K562 (cell line): Measurements from ENCODE around the gene GFM1. TPM values are rescaled to one million over a fixed set of nuclear protein-coding genes. Genes with fewer than 3 reads are reported as not detected.

Experiments used
- C11orf30 ChIP-seq: fragments of 450-650 bp; IDR thresholded peaks from 2 replicates; pipeline ENCODE4 v1.6.1; 2016; ENCODE audit warnings: low read depth, mild to moderate bottlenecking
- EP400 ChIP-seq: fragments of 450-650 bp; IDR thresholded peaks from 2 replicates; pipeline ENCODE4 v1.6.1; 2017; ENCODE audit warnings: antibody characterized with exemption, mild to moderate bottlenecking, moderate library complexity
- LARP7 ChIP-seq: fragments of 450-650 bp; IDR thresholded peaks from 2 replicates; pipeline ENCODE4 v1.6.1; 2016
- LCOR ChIP-seq: sonication (generic); formaldehyde crosslinking; IDR thresholded peaks from 2 replicates; pipeline ENCODE4 v1.8.0; 2022; ENCODE audit warnings: mild to moderate bottlenecking, missing genetic modification reagents
- MTA2 ChIP-seq: fragments of 450-650 bp; IDR thresholded peaks from 2 replicates; pipeline ENCODE4 v1.6.1; 2016; ENCODE audit warnings: low read depth
- NFXL1 ChIP-seq: fragments of 450-650 bp; formaldehyde crosslinking; IDR thresholded peaks from 2 replicates; pipeline ENCODE4 v1.4.0; 2021; ENCODE audit warnings: mild to moderate bottlenecking
- NR2C1 ChIP-seq, 2 experiments: fragments of 450-650 bp; IDR thresholded peaks; 2 replicates each; pipeline ENCODE4 v1.6.1; 2017; ENCODE audit warnings: mild to moderate bottlenecking in 2 of 2, antibody characterized with exemption in 1 of 2, inconsistent platforms in 1 of 2, missing compliant biosample characterization in 1 of 2, missing genetic modification characterization in 1 of 2
- POLR2AphosphoS5 ChIP-seq: IDR thresholded peaks from 2 replicates; pipeline ENCODE4 v1.6.1; 2011; ENCODE audit warnings: mild to moderate bottlenecking, low read depth, low read length, moderate library complexity; ENCODE audit not compliant: control insufficient read depth, insufficient read depth
- SIX5 ChIP-seq, 2 experiments: IDR thresholded peaks; 2 replicates each; pipeline ENCODE4 v1.6.1; 2011; ENCODE audit warnings: low read length in 2 of 2, borderline replicate concordance in 1 of 2, low read depth in 1 of 2, mild to moderate bottlenecking in 1 of 2, moderate library complexity in 1 of 2; ENCODE audit not compliant: insufficient read depth in 1 of 2
- SREBF1 ChIP-seq: fragments of 150-350 bp; IDR thresholded peaks from 2 replicates; pipeline ENCODE4 v1.6.1; 2014; ENCODE audit warnings: antibody characterized with exemption, low read depth, low read length, borderline replicate concordance
- TFAP4 ChIP-seq: sonication (generic); formaldehyde crosslinking; IDR thresholded peaks from 2 replicates; pipeline ENCODE4 v1.8.0; 2022; ENCODE audit warnings: missing genetic modification reagents, mild to moderate bottlenecking, moderate library complexity, borderline replicate concordance
- TOE1 ChIP-seq, 2 experiments: fragments of 450-650 bp in 1 of 2; sonication (generic) in 1 of 2; formaldehyde crosslinking in 1 of 2; IDR thresholded peaks; 2 replicates each; pipeline versions ENCODE4 v1.7.1 to v1.8.0; 2016 to 2022; ENCODE audit warnings: borderline replicate concordance in 2 of 2, mild to moderate bottlenecking in 2 of 2, antibody characterized with exemption in 1 of 2, inconsistent platforms in 1 of 2, low read depth in 1 of 2, missing genetic modification reagents in 1 of 2, moderate library complexity in 1 of 2
- ZEB2 ChIP-seq: fragments of 450-650 bp; IDR thresholded peaks from 2 replicates; pipeline ENCODE4 v1.6.1; 2016
- ZNF778 ChIP-seq: fragments of 450-650 bp; formaldehyde crosslinking; IDR thresholded peaks from 2 replicates; pipeline ENCODE4 v1.4.0; 2020; ENCODE audit warnings: mild to moderate bottlenecking, moderate library complexity
- polyA plus RNA-seq, 8 experiments: library from polyadenylated mRNA; depleted of rRNA in 4 of 8; stranded (reverse) in 5 of 8; unstranded in 3 of 8; fragments of >200 nt; fragmentation: Nextera tagmentation in 2 of 8; fragmentation: Illumina TruSeq in 1 of 8; extraction: Ambion mirVana in 2 of 8; extraction: Trizol in 1 of 8; gene quantifications; 2 replicates each; pipeline versions ENCODE4 v1.2.1 to v1.2.3, GENCODE V29; 2011 to 2014; ENCODE audit warnings: inconsistent platforms in 1 of 8, missing spikeins in 1 of 8
- total RNA-seq, 7 experiments: library from RNA; depleted of rRNA in 6 of 7; stranded (reverse); fragments of >200 nt in 6 of 7; fragmentation: Illumina TruSeq in 2 of 7; extraction: Trizol in 2 of 7; gene quantifications; 2 replicates each; pipeline versions ENCODE4 v1.2.1 to v1.2.3, GENCODE V29; 2011 to 2021; ENCODE audit warnings: low replicate concordance in 1 of 7
- TF ChIP-seq, protein P1 (sequence below), 3 experiments: IDR thresholded peaks in 2 of 3; conservative IDR thresholded peaks in 1 of 3; 2 replicates each; pipeline ENCODE4 v1.5.1; 2011 to 2012; ENCODE audit warnings: low read length in 3 of 3, mild to moderate bottlenecking in 3 of 3, control low read depth in 2 of 3, improper control_type of control experiment in 1 of 3, inconsistent platforms in 1 of 3, low read depth in 1 of 3, mixed read lengths in 1 of 3, moderate library complexity in 1 of 3; ENCODE audit not compliant: insufficient read depth in 2 of 3
- TF ChIP-seq, protein P2 (sequence below): fragments of 150-350 bp; conservative IDR thresholded peaks from 2 replicates; pipeline ENCODE4 v1.6.1; 2014; ENCODE audit warnings: low read length
- TF ChIP-seq, protein P3 (sequence below): fragments of 250-450 bp; sonication (Bioruptor Pico); IDR thresholded peaks from 2 replicates; pipeline ENCODE4 v1.4.0; 2020; ENCODE audit warnings: mild to moderate bottlenecking
- TF ChIP-seq, protein P4 (sequence below): fragments of 250-450 bp; sonication (Bioruptor Pico); IDR thresholded peaks from 2 replicates; pipeline ENCODE4 v1.8.0; 2021; ENCODE audit warnings: borderline replicate concordance, mild to moderate bottlenecking, moderate library complexity; ENCODE audit not compliant: poor library complexity, severe bottlenecking

The GFM1 gene
- total and polyA plus RNA-seq, 9 of the 15 experiments (the other 6 are each of a cell fraction or from before 2014, with no cell fraction given) = 38.9 to 86.7 (median 64.8) TPM

DNA sequence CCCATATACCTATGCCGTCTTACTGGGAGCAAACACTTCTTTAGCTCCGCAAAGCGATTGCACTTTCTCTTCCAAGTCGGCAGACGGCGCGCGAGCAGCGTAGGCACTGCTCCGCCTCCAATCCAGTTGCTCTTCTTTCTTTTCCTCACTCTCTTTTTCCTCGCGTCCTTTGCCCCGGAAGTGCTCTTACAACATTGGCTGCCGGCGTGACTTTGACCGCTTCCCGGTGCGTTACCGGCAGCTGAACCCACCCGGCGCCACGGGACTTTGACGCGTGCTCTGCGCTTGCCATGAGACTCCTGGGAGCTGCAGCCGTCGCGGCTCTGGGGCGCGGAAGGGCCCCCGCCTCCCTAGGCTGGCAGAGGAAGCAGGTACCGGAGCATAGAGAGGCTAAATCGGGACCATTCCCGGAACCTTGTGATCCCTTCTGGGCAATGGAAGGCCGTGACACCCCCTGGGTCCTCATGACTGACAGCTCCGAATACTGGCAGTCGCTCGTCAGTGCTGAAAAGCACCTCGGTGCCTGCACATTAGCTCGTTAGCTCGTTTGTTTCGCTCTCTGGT, at the start of gene GFM1 (continued):
- TF ChIP-seq, protein P1, sequence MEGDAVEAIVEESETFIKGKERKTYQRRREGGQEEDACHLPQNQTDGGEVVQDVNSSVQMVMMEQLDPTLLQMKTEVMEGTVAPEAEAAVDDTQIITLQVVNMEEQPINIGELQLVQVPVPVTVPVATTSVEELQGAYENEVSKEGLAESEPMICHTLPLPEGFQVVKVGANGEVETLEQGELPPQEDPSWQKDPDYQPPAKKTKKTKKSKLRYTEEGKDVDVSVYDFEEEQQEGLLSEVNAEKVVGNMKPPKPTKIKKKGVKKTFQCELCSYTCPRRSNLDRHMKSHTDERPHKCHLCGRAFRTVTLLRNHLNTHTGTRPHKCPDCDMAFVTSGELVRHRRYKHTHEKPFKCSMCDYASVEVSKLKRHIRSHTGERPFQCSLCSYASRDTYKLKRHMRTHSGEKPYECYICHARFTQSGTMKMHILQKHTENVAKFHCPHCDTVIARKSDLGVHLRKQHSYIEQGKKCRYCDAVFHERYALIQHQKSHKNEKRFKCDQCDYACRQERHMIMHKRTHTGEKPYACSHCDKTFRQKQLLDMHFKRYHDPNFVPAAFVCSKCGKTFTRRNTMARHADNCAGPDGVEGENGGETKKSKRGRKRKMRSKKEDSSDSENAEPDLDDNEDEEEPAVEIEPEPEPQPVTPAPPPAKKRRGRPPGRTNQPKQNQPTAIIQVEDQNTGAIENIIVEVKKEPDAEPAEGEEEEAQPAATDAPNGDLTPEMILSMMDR (IDR thresholded peaks at IDR 0.05 in 2 of 3, conservative IDR thresholded peaks at IDR 0.05 in 1 of 3; ENCODE audit: insufficient read depth in 2 of 3, low read depth in 1 of 3, low read length in 3 of 3) = peak; percentile 88 to 98 (median 94)
- TF ChIP-seq SIX5 (IDR thresholded peaks at IDR 0.05; ENCODE audit: borderline replicate concordance in 1 of 2, insufficient read depth in 1 of 2, low read depth in 1 of 2, low read length in 2 of 2) = peak; percentile 41; a peak in 2 of 4 replicates
- peak; percentile 89 for TF ChIP-seq POLR2AphosphoS5
- no peak for TF ChIP-seq ZNF778
- TF ChIP-seq LARP7 = no peak
- TF ChIP-seq NFXL1 = 0 out of 2 replicates have a peak, but pooled peaks have one; percentile 14
- peak; percentile 96 for TF ChIP-seq LCOR (CRISPR knock-in tag)
- TF ChIP-seq, protein P2, sequence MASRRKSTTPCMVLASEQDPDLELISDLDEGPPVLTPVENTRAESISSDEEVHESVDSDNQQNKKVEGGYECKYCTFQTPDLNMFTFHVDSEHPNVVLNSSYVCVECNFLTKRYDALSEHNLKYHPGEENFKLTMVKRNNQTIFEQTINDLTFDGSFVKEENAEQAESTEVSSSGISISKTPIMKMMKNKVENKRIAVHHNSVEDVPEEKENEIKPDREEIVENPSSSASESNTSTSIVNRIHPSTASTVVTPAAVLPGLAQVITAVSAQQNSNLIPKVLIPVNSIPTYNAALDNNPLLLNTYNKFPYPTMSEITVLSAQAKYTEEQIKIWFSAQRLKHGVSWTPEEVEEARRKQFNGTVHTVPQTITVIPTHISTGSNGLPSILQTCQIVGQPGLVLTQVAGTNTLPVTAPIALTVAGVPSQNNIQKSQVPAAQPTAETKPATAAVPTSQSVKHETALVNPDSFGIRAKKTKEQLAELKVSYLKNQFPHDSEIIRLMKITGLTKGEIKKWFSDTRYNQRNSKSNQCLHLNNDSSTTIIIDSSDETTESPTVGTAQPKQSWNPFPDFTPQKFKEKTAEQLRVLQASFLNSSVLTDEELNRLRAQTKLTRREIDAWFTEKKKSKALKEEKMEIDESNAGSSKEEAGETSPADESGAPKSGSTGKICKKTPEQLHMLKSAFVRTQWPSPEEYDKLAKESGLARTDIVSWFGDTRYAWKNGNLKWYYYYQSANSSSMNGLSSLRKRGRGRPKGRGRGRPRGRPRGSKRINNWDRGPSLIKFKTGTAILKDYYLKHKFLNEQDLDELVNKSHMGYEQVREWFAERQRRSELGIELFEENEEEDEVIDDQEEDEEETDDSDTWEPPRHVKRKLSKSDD = no peak
- peak; percentile 95 for TF ChIP-seq C11orf30
- TF ChIP-seq EP400 = peak; percentile 95
- TF ChIP-seq TFAP4 (CRISPR knock-in tag) = peak; percentile 94
- TF ChIP-seq, protein P3, sequence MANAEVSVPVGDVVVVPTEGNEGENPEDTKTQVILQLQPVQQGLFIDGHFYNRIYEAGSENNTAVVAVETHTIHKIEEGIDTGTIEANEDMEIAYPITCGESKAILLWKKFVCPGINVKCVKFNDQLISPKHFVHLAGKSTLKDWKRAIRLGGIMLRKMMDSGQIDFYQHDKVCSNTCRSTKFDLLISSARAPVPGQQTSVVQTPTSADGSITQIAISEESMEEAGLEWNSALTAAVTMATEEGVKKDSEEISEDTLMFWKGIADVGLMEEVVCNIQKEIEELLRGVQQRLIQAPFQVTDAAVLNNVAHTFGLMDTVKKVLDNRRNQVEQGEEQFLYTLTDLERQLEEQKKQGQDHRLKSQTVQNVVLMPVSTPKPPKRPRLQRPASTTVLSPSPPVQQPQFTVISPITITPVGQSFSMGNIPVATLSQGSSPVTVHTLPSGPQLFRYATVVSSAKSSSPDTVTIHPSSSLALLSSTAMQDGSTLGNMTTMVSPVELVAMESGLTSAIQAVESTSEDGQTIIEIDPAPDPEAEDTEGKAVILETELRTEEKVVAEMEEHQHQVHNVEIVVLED (CRISPR knock-in tag) = peak; percentile 28; the same call in 1 of the 2 replicates
- TF ChIP-seq, protein P4, sequence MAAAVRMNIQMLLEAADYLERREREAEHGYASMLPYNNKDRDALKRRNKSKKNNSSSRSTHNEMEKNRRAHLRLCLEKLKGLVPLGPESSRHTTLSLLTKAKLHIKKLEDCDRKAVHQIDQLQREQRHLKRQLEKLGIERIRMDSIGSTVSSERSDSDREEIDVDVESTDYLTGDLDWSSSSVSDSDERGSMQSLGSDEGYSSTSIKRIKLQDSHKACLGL (CRISPR knock-in tag) = peak; percentile 52
- peak; percentile 100 for TF ChIP-seq NR2C1 (IDR thresholded peaks at IDR 0.05)
- TF ChIP-seq NR2C1 (tag; IDR thresholded peaks at IDR 0.05) = peak; percentile 100
- TF ChIP-seq ZEB2 = 0 out of 2 replicates have a peak, but pooled peaks have one; percentile 25
- TF ChIP-seq MTA2 = peak; percentile 79
- peak; percentile 85 for TF ChIP-seq TOE1 (IDR thresholded peaks at IDR 0.05; ENCODE audit: borderline replicate concordance)
- 0 out of 2 replicates have a peak, but pooled peaks have one; percentile 74 for TF ChIP-seq TOE1 (CRISPR knock-in tag; IDR thresholded peaks at IDR 0.05; ENCODE audit: borderline replicate concordance, low read depth)
- TF ChIP-seq SREBF1 = 0 out of 2 replicates have a peak, but pooled peaks have one; percentile 36
